GM23338 (cell line): ENCODE data around the gene SETD4. TPM values are rescaled to one million over a fixed set of nuclear protein-coding genes. Genes with fewer than 3 reads are reported as not detected.

Source experiments
- ATAC-seq: fragments of 200-7000 bp; cut with Tn5 transposase; 3 replicates; pipeline ENCODE4 v1.9.1; 2020
- DNase-seq: peaks from one replicate; pipeline ENCODE4 v3.0.0-alpha.2; 2015; ENCODE audit warnings: low spot score
- H2AFZ ChIP-seq: fragments of 200-600 bp; sonication (generic); 2 replicates; pipeline ENCODE4 v1.8.0; 2016; ENCODE audit warnings: antibody characterized with exemption, mild to moderate bottlenecking, moderate library complexity
- H3F3A ChIP-seq: fragments of 200-600 bp; sonication (generic); replicated peaks from 2 replicates; pipeline ENCODE4 v1.8.0; 2017; ENCODE audit warnings: antibody characterized with exemption, mixed run types, low read depth
- H3K27ac ChIP-seq: fragments of 200-600 bp; sonication (generic); 2 replicates; pipeline ENCODE4 v1.6.1; 2016; ENCODE audit warnings: low read depth
- H3K27me3 ChIP-seq: fragments of 200-600 bp; sonication (generic); 2 replicates; pipeline ENCODE4 v1.8.0; 2016; ENCODE audit warnings: mild to moderate bottlenecking, mixed run types, moderate library complexity; ENCODE audit not compliant: insufficient read depth
- H3K36me3 ChIP-seq: fragments of 200-600 bp; sonication (generic); 2 replicates; pipeline ENCODE4 v1.8.0; 2016; ENCODE audit warnings: mild to moderate bottlenecking; ENCODE audit not compliant: insufficient read depth
- H3K4me1 ChIP-seq: fragments of 200-600 bp; sonication (generic); 2 replicates; pipeline ENCODE4 v1.8.0; 2016; ENCODE audit warnings: mild to moderate bottlenecking, moderate library complexity; ENCODE audit not compliant: insufficient read depth
- H3K4me2 ChIP-seq: fragments of 200-600 bp; sonication (generic); 2 replicates; pipeline ENCODE4 v1.7.1; 2017; ENCODE audit warnings: mixed run types
- H3K4me3 ChIP-seq: fragments of 200-600 bp; sonication (generic); 2 replicates; pipeline ENCODE4 v1.6.1; 2016; ENCODE audit warnings: mixed run types
- H3K79me2 ChIP-seq: fragments of 200-600 bp; sonication (generic); replicated peaks from 2 replicates; pipeline ENCODE4 v1.8.0; 2017; ENCODE audit warnings: mild to moderate bottlenecking; ENCODE audit not compliant: insufficient read depth
- H3K9me2 ChIP-seq: fragments of 200-600 bp; sonication (generic); 2 replicates; pipeline ENCODE4 v1.8.0; 2017; ENCODE audit not compliant: insufficient read depth
- H4K20me1 ChIP-seq: fragments of 200-600 bp; sonication (generic); replicated peaks from 2 replicates; pipeline ENCODE4 v1.8.0; 2017; ENCODE audit warnings: mild to moderate bottlenecking; ENCODE audit not compliant: insufficient read depth
- H3K27ac Mint-ChIP-seq: 2 replicates; pipeline ENCODE4 v1.8.0; 2020; ENCODE audit warnings: inconsistent platforms, mild to moderate bottlenecking, moderate library complexity, mixed read lengths
- H3K27me3 Mint-ChIP-seq: 3 replicates; pipeline ENCODE4 v1.8.0; 2022; ENCODE audit warnings: low read depth, mild to moderate bottlenecking, moderate library complexity, mixed read lengths, inconsistent platforms; ENCODE audit not compliant: insufficient read depth, poor library complexity
- H3K36me3 Mint-ChIP-seq: 3 replicates; pipeline ENCODE4 v1.8.0; 2021; ENCODE audit warnings: low read depth, mild to moderate bottlenecking, inconsistent platforms, moderate library complexity, mixed read lengths
- H3K4me1 Mint-ChIP-seq: 3 replicates; pipeline ENCODE4 v1.8.0; 2020; ENCODE audit warnings: mild to moderate bottlenecking, inconsistent platforms, mixed read lengths
- H3K4me3 Mint-ChIP-seq: 3 replicates; pipeline ENCODE4 v1.8.0; 2021; ENCODE audit warnings: moderate library complexity, mild to moderate bottlenecking, inconsistent platforms, mixed read lengths
- H3K9me3 Mint-ChIP-seq: 3 replicates; pipeline ENCODE4 v1.8.0; 2020; ENCODE audit warnings: moderate library complexity, mild to moderate bottlenecking, inconsistent platforms, mixed read lengths
- CREB1 ChIP-seq: fragments of 250-450 bp; sonication (Bioruptor Pico); IDR thresholded peaks from 2 replicates; pipeline ENCODE4 v1.5.0; 2020; ENCODE audit warnings: low read depth, mild to moderate bottlenecking, moderate library complexity
- EZH2phosphoT487 ChIP-seq: fragments of 200-600 bp; sonication (generic); IDR thresholded peaks from one replicate; pipeline ENCODE4 v1.8.1; 2018; ENCODE audit warnings: antibody characterized with exemption; ENCODE audit not compliant: unreplicated experiment
- NANOG ChIP-seq: IDR thresholded peaks from 2 replicates; pipeline ENCODE4 v1.6.1; 2016; ENCODE audit warnings: antibody characterized with exemption, borderline replicate concordance
- REST ChIP-seq: IDR thresholded peaks from one replicate; pipeline ENCODE4 v1.6.1; 2018; ENCODE audit warnings: antibody characterized with exemption; ENCODE audit not compliant: unreplicated experiment
- STAT1 ChIP-seq: IDR thresholded peaks from one replicate; pipeline ENCODE4 v1.6.1; 2016; ENCODE audit warnings: antibody characterized with exemption; ENCODE audit not compliant: unreplicated experiment
- ZNF114 ChIP-seq: fragments of 250-450 bp; sonication (Bioruptor Pico); IDR thresholded peaks from 2 replicates; pipeline ENCODE4 v1.5.0; 2020; ENCODE audit warnings: mild to moderate bottlenecking, moderate library complexity
- ZNF331 ChIP-seq: fragments of 250-450 bp; sonication (Bioruptor Pico); IDR thresholded peaks from 2 replicates; pipeline ENCODE4 v1.5.0; 2020; ENCODE audit warnings: low read depth, mild to moderate bottlenecking, moderate library complexity
- polyA plus RNA-seq: library from polyadenylated mRNA; unstranded; fragments of >200 nt; fragmentation: Nextera tagmentation; extraction: Ambion mirVana; gene quantifications from 2 replicates; pipeline ENCODE4 v1.2.1, GENCODE V29; 2016
- total RNA-seq: library from RNA; depleted of rRNA; stranded (reverse); fragments of >200 nt; shearing (Covaris generic); gene quantifications from 2 replicates; pipeline ENCODE4 v1.2.3, GENCODE V29; 2014

SETD4 gene
- total and polyA plus RNA-seq, 2 experiments from 2014 or later, result 32.5 to 45.1 TPM

GRCh38 chr21:36079010-36079649, 18.8 kb upstream of the SETD4 start:
- Histone ChIP-seq H3K4me3 (no peak overlapping the region), H3K27me3 (no peaks in the 10 kb centered on the region), H2AFZ (peak overlapping the region; percentile 58; the same call in 1 of the 2 replicates), H3K27ac (no peak overlapping the region), H3K79me2 (no peaks in the 10 kb centered on the region), H3K36me3 (no peaks in the 10 kb centered on the region), H3K4me1 (peaks cover 19% of the 10 kb centered on the region), H3K4me2 (no peak overlapping the region), H3F3A (no peaks in the 10 kb centered on the region), H3K9me2 (0 out of 2 replicates have a peak, but pooled peaks cover 2% of the 10 kb centered on the region), H4K20me1 (no peaks in the 10 kb centered on the region)
- TF ChIP-seq REST (no peak), NANOG (no peak), STAT1 (no peak), ZNF114 (no peak), EZH2phosphoT487 (no peak), CREB1 (CRISPR knock-in tag) (no peak), ZNF331 (CRISPR knock-in tag) (no peak)
- H3K4me1 Mint-ChIP-seq, result peaks cover 23% of the 10 kb centered on the region
- H3K36me3 Mint-ChIP-seq, result no peaks in the 10 kb centered on the region
- DNase-seq (no peak), ATAC-seq (no peak)
- H3K27me3 Mint-ChIP-seq, result peaks cover 3% of the 10 kb centered on the region
- H3K27ac Mint-ChIP-seq, result no peak overlapping the region; the same call in 1 of the 2 replicates
- H3K4me3 Mint-ChIP-seq, result no peak overlapping the region
- H3K9me3 Mint-ChIP-seq, result peaks cover 2% of the 10 kb centered on the region; the same call in 1 of the 3 replicates

GRCh38 chr21:36077758-36078157, 17.4 kb upstream of the SETD4 start:
- ATAC-seq (no peak), DNase-seq (no peak)

More at GRCh38 chr21:36077758-36078157, 17.4 kb upstream of the SETD4 start:
- Mint-ChIP-seq H3K27me3 (peaks cover 3% of the 10 kb centered on the region), H3K36me3 (peaks cover 8% of the 10 kb centered on the region; the same call in 2 of the 3 replicates), H3K27ac (no peak overlapping the region), H3K4me3 (no peak overlapping the region), H3K9me3 (peaks cover 2% of the 10 kb centered on the region; the same call in 1 of the 3 replicates), H3K4me1 (peaks cover 31% of the 10 kb centered on the region)
- Histone ChIP-seq H3K4me3 (no peak overlapping the region), H3K4me1 (peaks cover 27% of the 10 kb centered on the region), H3K27me3 (no peaks in the 10 kb centered on the region), H3K79me2 (no peaks in the 10 kb centered on the region; the same call in 1 of the 2 replicates), H3K4me2 (no peak overlapping the region), H3K9me2 (0 out of 2 replicates have a peak, but pooled peaks cover under 1% of the 10 kb centered on the region), H3K36me3 (peaks cover 2% of the 10 kb centered on the region; the same call in 1 of the 2 replicates), H3K27ac (no peak overlapping the region), H4K20me1 (no peaks in the 10 kb centered on the region), H2AFZ (no peak overlapping the region), H3F3A (0 out of 2 replicates have a peak, but pooled peaks cover 5% of the 10 kb centered on the region)
- TF ChIP-seq REST, result no peak
- no peak for TF ChIP-seq STAT1
- TF ChIP-seq NANOG, result no peak
- no peak for TF ChIP-seq ZNF114
